ENCODE measurements around the gene PLEKHG2. TPM values are rescaled to one million over a fixed set of nuclear protein-coding genes. Genes with fewer than 3 reads are reported as not detected.
A peak's percentile ranks its signal among the peaks of the same experiment; 100 is the strongest.

PLEKHG2 gene
- polyA plus RNA-seq, 4 donors: 1.9 to 13.2 (median 6.3) TPM

DNA sequence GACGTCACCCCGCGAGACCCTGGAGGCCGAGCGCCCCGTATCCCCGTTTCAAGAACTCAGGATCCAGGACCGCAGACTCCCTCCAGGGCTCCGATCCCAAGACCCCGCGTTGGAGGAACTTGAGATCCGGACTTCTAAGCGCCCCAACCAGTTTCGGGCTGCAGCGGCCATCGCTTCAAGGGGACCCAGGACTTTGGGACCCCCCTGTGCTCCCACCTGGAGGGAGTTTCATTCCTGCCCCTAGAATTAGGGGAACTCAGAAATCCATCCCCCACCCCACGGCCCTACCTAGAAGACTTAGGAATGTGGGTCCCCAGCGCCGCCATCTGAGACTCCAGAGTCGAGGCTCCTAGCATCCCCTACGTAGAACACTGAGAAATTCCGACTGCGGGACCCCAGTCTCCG, 400 bp downstream of the PLEKHG2 start:
- FAIRE-seq: no peak
- peak in 1 of 2 donors; percentile 25 for DNase-seq
- peaks cover 0 to 22% (median 0%) of the 10 kb centered on the region in 3 donors for H3K4me1 ChIP-seq (ENCODE audit: control insufficient read depth in 3 of 3, insufficient read depth in 2 of 3, low read depth in 1 of 3, low read length in 2 of 3)
- 1% methylated on average over 22 to 24 of the region's 24 CpGs for WGBS, 3 donors
- H3K4me3 ChIP-seq (ENCODE audit: low read depth in 1 of 3, low read length in 3 of 3): peak overlapping the region; percentile 60 to 76 (median 63)
- H3K27me3 ChIP-seq (ENCODE audit: control insufficient read depth in 3 of 3, insufficient read depth in 3 of 3, low read length in 3 of 3): peaks cover 0 to 6% (median 0%) of the 10 kb centered on the region in 3 donors
- H3K36me3 ChIP-seq (ENCODE audit: control insufficient read depth in 3 of 3, insufficient read depth in 2 of 3, low read depth in 1 of 3, low read length in 3 of 3): peaks cover 3 to 38% (median 6%) of the 10 kb centered on the region in 3 donors
- peak overlapping the region; percentile 56 to 89 (median 88) for H3K27ac ChIP-seq (ENCODE audit: low read depth in 1 of 3, low read length in 2 of 3)
- no peaks in the 10 kb centered on the region for H3K9me3 ChIP-seq (ENCODE audit: control insufficient read depth in 2 of 2, insufficient read depth in 1 of 2, low read depth in 1 of 2, low read length in 1 of 2)

DNA sequence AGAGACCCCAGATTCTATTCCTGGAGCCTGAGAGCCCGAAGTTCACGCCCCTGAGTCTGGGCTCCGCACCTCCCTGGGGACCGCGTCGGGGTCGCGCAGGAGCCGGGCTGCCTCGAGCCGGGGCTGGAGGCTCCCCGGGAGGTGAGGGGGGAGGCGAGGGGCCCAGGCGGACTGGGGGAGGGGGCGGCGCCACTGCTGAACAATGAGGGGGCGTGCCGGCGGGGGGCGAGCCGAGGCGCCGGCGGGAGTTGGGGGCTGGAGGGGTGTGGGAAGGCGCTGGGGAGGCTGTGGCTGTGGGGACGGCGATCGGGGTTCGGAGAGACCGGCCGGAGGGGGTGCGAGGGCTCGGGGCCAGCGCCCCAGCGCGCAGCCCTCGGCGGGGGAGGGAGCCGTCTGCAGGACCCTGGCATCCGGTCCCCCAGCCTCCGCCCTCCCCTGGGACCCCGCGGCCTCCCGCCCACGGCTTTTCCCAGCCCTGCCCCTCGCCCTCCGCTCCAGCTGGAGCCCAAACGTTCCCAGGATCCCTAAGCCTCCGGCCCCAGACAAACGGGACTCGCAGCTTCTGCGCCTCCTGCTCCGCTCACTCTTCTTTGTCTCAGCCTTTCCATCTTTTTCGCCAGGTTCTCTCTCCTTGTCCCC, 922 bp downstream of the PLEKHG2 start:
- Histone ChIP-seq H3K9me3 (ENCODE audit: control insufficient read depth in 2 of 2, insufficient read depth in 1 of 2, low read depth in 1 of 2, low read length in 1 of 2) (no peaks in the 10 kb centered on the region), H3K4me3 (ENCODE audit: low read depth in 1 of 3, low read length in 3 of 3) (peak overlapping the region; percentile 60 to 76 (median 63)), H3K4me1 (ENCODE audit: control insufficient read depth in 3 of 3, insufficient read depth in 2 of 3, low read depth in 1 of 3, low read length in 2 of 3) (peaks cover 0 to 22% (median 0%) of the 10 kb centered on the region in 3 donors), H3K27me3 (ENCODE audit: control insufficient read depth in 3 of 3, insufficient read depth in 3 of 3, low read length in 3 of 3) (peaks cover 0 to 6% (median 0%) of the 10 kb centered on the region in 3 donors), H3K27ac (ENCODE audit: low read depth in 1 of 3, low read length in 2 of 3) (peak overlapping the region; percentile 24 to 89 (median 88)), H3K36me3 (ENCODE audit: control insufficient read depth in 3 of 3, insufficient read depth in 2 of 3, low read depth in 1 of 3, low read length in 3 of 3) (peaks cover under 1 to 36% (median 2%) of the 10 kb centered on the region in 3 donors)
- no peak for FAIRE-seq
- DNase-seq: peak in 1 of 2 donors; percentile 66
- WGBS, 3 donors: 0 to 2% (median 1%) methylated on average over 12 to 54 of the region's 54 CpGs

DNA sequence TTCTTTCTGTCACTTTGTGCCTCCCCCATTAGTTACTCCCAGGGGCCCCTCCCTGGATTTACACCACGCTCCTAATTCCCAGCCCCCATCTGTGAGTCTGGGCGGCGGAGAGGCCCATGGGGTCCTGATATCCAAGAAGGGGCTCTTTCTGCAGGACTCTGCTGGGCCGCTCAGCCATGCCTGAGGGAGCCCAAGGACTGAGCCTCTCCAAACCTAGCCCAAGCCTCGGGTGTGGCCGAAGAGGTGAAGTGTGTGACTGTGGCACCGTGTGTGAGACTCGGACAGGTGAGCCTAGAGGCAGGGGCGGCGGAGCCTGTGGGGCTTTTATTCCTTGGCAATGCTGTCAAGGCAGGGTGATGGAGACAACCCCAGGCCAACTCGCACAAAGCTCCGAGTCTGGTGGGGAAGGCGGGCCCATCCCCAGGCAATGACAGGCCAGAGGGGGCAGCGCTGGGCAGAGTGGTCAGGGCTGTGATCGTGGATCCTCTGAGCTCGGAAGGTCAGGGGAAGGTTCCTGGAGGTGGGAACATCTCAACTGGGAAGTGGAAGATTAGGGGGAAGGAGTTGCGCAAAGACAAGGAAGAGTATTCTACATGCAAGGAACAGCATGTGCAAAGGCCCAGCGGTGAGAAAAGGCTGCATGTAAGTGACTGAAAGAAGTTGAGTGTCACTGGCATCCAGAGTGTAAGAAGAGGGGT, 1.6 kb downstream of the PLEKHG2 start:
- H3K36me3 ChIP-seq (ENCODE audit: control insufficient read depth in 3 of 3, insufficient read depth in 2 of 3, low read depth in 1 of 3, low read length in 3 of 3): peaks cover 0 to 36% (median 0%) of the 10 kb centered on the region in 3 donors
- H3K4me3 ChIP-seq (ENCODE audit: low read depth in 1 of 3, low read length in 3 of 3): peak overlapping the region; percentile 60 to 76 (median 63)
- DNase-seq: no peak
- FAIRE-seq: no peak
- peak overlapping the region; percentile 24 to 63 (median 60) for H3K27ac ChIP-seq (ENCODE audit: low read depth in 1 of 3, low read length in 2 of 3)
- H3K4me1 ChIP-seq (ENCODE audit: control insufficient read depth in 3 of 3, insufficient read depth in 2 of 3, low read depth in 1 of 3, low read length in 2 of 3): peaks cover 0 to 22% (median 0%) of the 10 kb centered on the region in 3 donors
- 36 to 52% (median 39%) methylated on average over 18 of the region's 18 CpGs for whole genome bisulfite sequencing, 3 donors
- no peaks in the 10 kb centered on the region for H3K9me3 ChIP-seq (ENCODE audit: control insufficient read depth in 2 of 2, insufficient read depth in 1 of 2, low read depth in 1 of 2, low read length in 1 of 2)
- H3K27me3 ChIP-seq (ENCODE audit: control insufficient read depth in 3 of 3, insufficient read depth in 3 of 3, low read length in 3 of 3): peaks cover 0 to 6% (median 0%) of the 10 kb centered on the region in 3 donors

DNA sequence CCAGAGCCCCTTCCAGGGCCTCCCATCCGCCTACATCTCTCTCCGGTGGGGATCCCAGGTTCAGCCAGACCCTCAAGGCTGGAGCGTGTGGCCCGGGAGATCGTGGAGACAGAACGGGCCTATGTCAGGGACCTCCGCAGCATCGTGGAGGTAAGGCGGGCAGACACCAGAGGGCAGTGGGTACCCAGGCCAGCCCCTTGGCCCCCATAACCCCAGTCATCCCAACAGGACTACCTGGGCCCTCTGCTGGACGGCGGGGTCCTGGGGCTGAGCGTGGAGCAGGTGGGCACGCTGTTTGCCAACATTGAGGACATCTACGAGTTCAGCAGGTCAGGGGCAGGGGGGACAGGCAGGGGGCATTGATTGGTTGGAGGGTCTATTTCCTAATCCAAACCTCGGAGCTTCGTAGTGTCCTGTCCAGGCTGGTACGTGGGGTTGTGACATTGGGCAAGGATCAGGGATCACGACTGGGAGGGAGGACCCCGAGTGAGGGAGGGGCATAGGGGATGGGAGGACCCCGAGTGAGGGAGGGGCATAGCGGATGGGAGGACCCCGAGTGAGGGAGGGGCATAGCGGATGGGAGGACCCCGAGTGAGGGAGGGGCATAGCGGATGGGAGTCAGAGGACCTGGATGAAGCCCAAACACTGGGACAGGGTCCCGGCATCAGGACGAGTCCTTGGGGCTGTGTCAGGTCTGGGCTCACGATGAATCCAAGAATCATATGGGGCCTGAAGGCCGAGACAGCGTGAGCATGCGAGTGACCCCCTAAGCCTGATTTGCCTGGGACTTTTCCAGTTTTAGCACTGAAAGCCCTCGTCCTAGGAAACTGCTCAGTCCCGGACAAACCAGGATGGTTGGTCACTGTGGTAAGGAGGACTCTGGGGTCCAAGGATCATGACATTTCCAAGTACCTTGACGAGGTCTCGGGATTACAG, 2.9 kb downstream of the PLEKHG2 start:
- Histone ChIP-seq H3K4me1 (ENCODE audit: control insufficient read depth in 3 of 3, insufficient read depth in 2 of 3, low read depth in 1 of 3, low read length in 2 of 3) (peaks cover 0 to 20% (median 0%) of the 10 kb centered on the region in 3 donors), H3K9me3 (ENCODE audit: control insufficient read depth in 2 of 2, insufficient read depth in 1 of 2, low read depth in 1 of 2, low read length in 1 of 2) (no peaks in the 10 kb centered on the region), H3K27ac (ENCODE audit: low read depth in 1 of 3, low read length in 2 of 3) (no peak overlapping the region), H3K4me3 (ENCODE audit: low read depth in 1 of 3, low read length in 3 of 3) (peak overlapping the region in 1 of 3 donors; percentile 76), H3K36me3 (ENCODE audit: control insufficient read depth in 3 of 3, insufficient read depth in 2 of 3, low read depth in 1 of 3, low read length in 3 of 3) (peaks cover 0 to 37% (median 0%) of the 10 kb centered on the region in 3 donors), H3K27me3 (ENCODE audit: control insufficient read depth in 3 of 3, insufficient read depth in 3 of 3, low read length in 3 of 3) (peaks cover 0 to 6% (median 0%) of the 10 kb centered on the region in 3 donors)
- FAIRE-seq (no peak), DNase-seq (no peak)
- 66 to 77% (median 70%) methylated on average over 35 of the region's 35 CpGs for WGBS, 3 donors

DNA sequence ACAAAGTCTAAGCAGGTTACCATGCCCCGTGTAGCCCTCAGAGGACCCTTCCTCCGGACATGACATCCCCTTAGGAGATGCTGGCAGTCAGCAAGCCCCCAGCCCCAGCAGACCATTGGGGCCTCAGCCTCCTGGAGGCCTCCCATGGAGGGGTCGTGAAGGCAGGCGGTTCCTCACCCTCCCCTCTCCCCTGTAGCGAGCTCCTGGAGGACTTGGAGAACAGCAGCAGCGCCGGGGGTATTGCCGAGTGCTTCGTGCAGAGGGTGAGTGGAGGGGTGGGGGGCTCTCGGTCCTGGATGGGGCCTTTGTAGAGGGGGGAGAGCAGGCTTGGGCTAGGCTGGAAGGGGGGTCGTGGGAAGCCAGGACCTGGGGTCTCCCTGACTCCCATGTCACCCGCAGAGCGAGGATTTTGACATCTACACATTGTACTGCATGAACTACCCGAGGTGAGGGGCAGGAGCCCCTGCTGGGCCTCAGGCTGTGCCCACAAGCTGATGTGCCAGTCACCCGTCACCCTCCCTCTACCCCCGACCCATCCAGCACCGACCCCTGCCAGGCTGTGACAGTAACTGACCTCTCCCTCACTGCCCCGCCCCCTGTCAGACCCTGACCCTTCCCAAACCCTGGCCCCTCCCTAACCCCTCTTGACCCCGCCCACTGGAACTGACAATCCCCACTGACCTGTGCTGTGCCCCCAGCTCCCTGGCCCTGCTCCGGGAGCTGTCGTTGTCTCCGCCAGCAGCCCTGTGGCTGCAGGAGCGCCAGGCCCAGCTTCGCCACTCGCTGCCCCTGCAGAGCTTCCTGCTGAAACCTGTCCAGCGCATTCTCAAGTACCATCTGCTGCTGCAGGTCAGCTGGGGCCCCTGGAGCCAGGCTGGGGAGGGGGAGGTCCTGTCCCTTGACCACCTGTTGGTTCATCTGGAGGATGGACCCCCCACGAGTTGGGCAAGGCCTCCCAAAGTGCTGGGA, 4.0 kb downstream of the PLEKHG2 start:
- Histone ChIP-seq H3K27ac (ENCODE audit: low read depth in 1 of 3, low read length in 2 of 3) (no peak overlapping the region), H3K27me3 (ENCODE audit: control insufficient read depth in 3 of 3, insufficient read depth in 3 of 3, low read length in 3 of 3) (peaks cover 0 to 6% (median 0%) of the 10 kb centered on the region in 3 donors), H3K36me3 (ENCODE audit: control insufficient read depth in 3 of 3, insufficient read depth in 2 of 3, low read depth in 1 of 3, low read length in 3 of 3) (peaks cover 0 to 43% (median 0%) of the 10 kb centered on the region in 3 donors), H3K9me3 (ENCODE audit: control insufficient read depth in 2 of 2, insufficient read depth in 1 of 2, low read depth in 1 of 2, low read length in 1 of 2) (no peaks in the 10 kb centered on the region), H3K4me3 (ENCODE audit: low read depth in 1 of 3, low read length in 3 of 3) (no peak overlapping the region), H3K4me1 (ENCODE audit: control insufficient read depth in 3 of 3, insufficient read depth in 2 of 3, low read depth in 1 of 3, low read length in 2 of 3) (peaks cover 0 to 10% (median 0%) of the 10 kb centered on the region in 3 donors)
- WGBS, 3 donors: 75 to 82% (median 76%) methylated on average over 23 to 27 of the region's 27 CpGs
- DNase-seq (no peak), FAIRE-seq (no peak)

DNA sequence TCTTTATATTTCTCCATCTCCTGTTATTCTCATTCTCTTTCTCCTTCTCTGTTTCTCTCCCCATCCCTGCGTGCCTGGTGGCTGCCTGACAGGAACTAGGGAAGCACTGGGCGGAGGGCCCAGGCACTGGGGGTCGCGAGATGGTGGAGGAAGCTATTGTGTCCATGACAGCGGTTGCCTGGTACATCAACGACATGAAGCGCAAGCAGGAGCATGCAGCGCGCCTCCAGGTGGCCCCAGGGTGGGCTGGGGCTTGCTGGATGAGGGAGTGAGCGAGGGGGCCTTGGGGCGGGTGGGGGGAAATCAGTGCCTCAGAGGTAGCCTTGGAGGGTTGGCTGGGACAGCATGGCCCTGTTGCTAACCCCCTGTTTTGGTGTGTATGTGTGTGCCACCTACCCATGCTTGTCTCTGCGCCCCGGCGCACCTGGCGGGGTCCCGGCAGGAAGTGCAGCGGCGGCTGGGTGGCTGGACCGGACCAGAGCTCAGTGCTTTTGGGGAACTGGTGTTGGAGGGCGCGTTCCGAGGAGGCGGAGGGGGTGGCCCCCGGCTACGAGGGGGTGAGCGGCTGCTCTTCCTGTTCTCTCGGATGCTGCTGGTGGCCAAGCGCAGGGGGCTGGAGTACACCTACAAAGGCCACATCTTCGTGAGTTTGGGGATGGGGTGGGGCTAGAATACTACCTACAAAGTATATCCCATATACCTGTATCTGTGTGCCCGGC, 5.2 kb downstream of the PLEKHG2 start:
- DNase-seq (no peak), FAIRE-seq (no peak)
- WGBS, 3 donors: 87 to 93% (median 88%) methylated on average over 29 to 30 of the region's 30 CpGs
- Histone ChIP-seq H3K27ac (ENCODE audit: low read depth in 1 of 3, low read length in 2 of 3) (no peak overlapping the region), H3K27me3 (ENCODE audit: control insufficient read depth in 3 of 3, insufficient read depth in 3 of 3, low read length in 3 of 3) (peaks cover 0 to 5% (median 0%) of the 10 kb centered on the region in 3 donors), H3K4me1 (ENCODE audit: control insufficient read depth in 3 of 3, insufficient read depth in 2 of 3, low read depth in 1 of 3, low read length in 2 of 3) (peaks cover 0 to 7% (median 0%) of the 10 kb centered on the region in 3 donors), H3K36me3 (ENCODE audit: control insufficient read depth in 3 of 3, insufficient read depth in 2 of 3, low read depth in 1 of 3, low read length in 3 of 3) (peaks cover 0 to 50% (median 0%) of the 10 kb centered on the region in 3 donors), H3K9me3 (ENCODE audit: control insufficient read depth in 2 of 2, insufficient read depth in 1 of 2, low read depth in 1 of 2, low read length in 1 of 2) (no peaks in the 10 kb centered on the region), H3K4me3 (ENCODE audit: low read depth in 1 of 3, low read length in 3 of 3) (no peak overlapping the region)

DNA sequence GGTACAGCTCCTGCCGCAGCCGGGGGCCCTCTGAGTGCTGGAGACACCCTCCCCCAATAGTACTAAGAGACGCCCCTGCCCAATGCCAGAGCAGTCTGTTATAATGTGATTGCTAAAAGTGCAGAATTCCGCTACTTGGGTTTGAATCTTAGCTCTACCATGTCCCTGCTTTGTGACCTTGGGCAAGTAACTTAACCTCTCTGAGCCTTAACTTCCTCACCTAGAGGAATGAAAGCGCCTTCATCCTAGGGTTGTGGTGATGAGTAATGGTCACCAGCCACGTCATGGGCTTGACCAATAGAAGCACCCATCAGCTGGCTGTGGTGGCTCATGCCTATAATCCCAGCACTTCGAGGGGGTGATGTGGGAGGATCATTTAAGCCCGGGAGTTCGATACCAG, 6.5 kb downstream of the PLEKHG2 start:
- Histone ChIP-seq H3K9me3 (ENCODE audit: control insufficient read depth in 2 of 2, insufficient read depth in 1 of 2, low read depth in 1 of 2, low read length in 1 of 2) (no peaks in the 10 kb centered on the region), H3K36me3 (ENCODE audit: control insufficient read depth in 3 of 3, insufficient read depth in 2 of 3, low read depth in 1 of 3, low read length in 3 of 3) (peaks cover 0 to 64% (median 0%) of the 10 kb centered on the region in 3 donors), H3K4me3 (ENCODE audit: low read depth in 1 of 3, low read length in 3 of 3) (no peak overlapping the region), H3K27ac (ENCODE audit: low read depth in 1 of 3, low read length in 2 of 3) (no peak overlapping the region), H3K27me3 (ENCODE audit: control insufficient read depth in 3 of 3, insufficient read depth in 3 of 3, low read length in 3 of 3) (no peaks in the 10 kb centered on the region), H3K4me1 (ENCODE audit: control insufficient read depth in 3 of 3, insufficient read depth in 2 of 3, low read depth in 1 of 3, low read length in 2 of 3) (peaks cover 0 to 4% (median 0%) of the 10 kb centered on the region in 3 donors)
- FAIRE-seq: no peak
- 78 to 85% (median 84%) methylated on average over 9 of the region's 9 CpGs for WGBS, 3 donors
- DNase-seq: no peak
